ENCODE results near the gene UBR4.

- TF ChIP-seq, protein P1, sequence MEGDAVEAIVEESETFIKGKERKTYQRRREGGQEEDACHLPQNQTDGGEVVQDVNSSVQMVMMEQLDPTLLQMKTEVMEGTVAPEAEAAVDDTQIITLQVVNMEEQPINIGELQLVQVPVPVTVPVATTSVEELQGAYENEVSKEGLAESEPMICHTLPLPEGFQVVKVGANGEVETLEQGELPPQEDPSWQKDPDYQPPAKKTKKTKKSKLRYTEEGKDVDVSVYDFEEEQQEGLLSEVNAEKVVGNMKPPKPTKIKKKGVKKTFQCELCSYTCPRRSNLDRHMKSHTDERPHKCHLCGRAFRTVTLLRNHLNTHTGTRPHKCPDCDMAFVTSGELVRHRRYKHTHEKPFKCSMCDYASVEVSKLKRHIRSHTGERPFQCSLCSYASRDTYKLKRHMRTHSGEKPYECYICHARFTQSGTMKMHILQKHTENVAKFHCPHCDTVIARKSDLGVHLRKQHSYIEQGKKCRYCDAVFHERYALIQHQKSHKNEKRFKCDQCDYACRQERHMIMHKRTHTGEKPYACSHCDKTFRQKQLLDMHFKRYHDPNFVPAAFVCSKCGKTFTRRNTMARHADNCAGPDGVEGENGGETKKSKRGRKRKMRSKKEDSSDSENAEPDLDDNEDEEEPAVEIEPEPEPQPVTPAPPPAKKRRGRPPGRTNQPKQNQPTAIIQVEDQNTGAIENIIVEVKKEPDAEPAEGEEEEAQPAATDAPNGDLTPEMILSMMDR (IDR thresholded peaks at IDR 0.05; ENCODE audit: poor library complexity, severe bottlenecking), result no peak
- TF ChIP-seq EZH2 (IDR thresholded peaks at IDR 0.05; ENCODE audit: borderline replicate concordance, insufficient read depth, low read length, poor library complexity, severe bottlenecking), result no peak
- no peak for TF ChIP-seq SMC3 (conservative IDR thresholded peaks at IDR 0.05; ENCODE audit: poor library complexity)
- TF ChIP-seq EP300 (conservative IDR thresholded peaks at IDR 0.05; ENCODE audit: poor library complexity, severe bottlenecking), result no peak
- TF ChIP-seq POLR2AphosphoS5 (IDR thresholded peaks at IDR 0.05), result no peak
- TF ChIP-seq, protein P2, sequence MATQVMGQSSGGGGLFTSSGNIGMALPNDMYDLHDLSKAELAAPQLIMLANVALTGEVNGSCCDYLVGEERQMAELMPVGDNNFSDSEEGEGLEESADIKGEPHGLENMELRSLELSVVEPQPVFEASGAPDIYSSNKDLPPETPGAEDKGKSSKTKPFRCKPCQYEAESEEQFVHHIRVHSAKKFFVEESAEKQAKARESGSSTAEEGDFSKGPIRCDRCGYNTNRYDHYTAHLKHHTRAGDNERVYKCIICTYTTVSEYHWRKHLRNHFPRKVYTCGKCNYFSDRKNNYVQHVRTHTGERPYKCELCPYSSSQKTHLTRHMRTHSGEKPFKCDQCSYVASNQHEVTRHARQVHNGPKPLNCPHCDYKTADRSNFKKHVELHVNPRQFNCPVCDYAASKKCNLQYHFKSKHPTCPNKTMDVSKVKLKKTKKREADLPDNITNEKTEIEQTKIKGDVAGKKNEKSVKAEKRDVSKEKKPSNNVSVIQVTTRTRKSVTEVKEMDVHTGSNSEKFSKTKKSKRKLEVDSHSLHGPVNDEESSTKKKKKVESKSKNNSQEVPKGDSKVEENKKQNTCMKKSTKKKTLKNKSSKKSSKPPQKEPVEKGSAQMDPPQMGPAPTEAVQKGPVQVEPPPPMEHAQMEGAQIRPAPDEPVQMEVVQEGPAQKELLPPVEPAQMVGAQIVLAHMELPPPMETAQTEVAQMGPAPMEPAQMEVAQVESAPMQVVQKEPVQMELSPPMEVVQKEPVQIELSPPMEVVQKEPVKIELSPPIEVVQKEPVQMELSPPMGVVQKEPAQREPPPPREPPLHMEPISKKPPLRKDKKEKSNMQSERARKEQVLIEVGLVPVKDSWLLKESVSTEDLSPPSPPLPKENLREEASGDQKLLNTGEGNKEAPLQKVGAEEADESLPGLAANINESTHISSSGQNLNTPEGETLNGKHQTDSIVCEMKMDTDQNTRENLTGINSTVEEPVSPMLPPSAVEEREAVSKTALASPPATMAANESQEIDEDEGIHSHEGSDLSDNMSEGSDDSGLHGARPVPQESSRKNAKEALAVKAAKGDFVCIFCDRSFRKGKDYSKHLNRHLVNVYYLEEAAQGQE (IDR thresholded peaks at IDR 0.05; ENCODE audit: borderline replicate concordance), result no peak
- TF ChIP-seq TAF1 (IDR thresholded peaks at IDR 0.05; ENCODE audit: low read depth), result no peak
- no peak for TF ChIP-seq RAD21 (conservative IDR thresholded peaks at IDR 0.05)
- TF ChIP-seq MXI1 (conservative IDR thresholded peaks at IDR 0.05; ENCODE audit: poor library complexity, severe bottlenecking), result no peak
These were observed 162.9 kb downstream of the UBR4 start for GRCh38 chr1:19046972-19047731.
